ENCODE results near the gene ZNF892. TPM values are rescaled to one million over a fixed set of nuclear protein-coding genes. Genes with fewer than 3 reads are reported as not detected.
A peak's percentile ranks its signal among the peaks of the same experiment; 100 is the strongest.

Gene ZNF892
- total RNA-seq (2013), result 1.6 TPM
- under 1 TPM; 0.15 to 0.73 (median 0.23) TPM for polyA plus RNA-seq
- 0.55 and 1.8 TPM in 2 replicates for polyA minus RNA-seq
- total RNA-seq, result 0.50 to 10.1 (median 2.2) reads per million in 11 experiments

DNA sequence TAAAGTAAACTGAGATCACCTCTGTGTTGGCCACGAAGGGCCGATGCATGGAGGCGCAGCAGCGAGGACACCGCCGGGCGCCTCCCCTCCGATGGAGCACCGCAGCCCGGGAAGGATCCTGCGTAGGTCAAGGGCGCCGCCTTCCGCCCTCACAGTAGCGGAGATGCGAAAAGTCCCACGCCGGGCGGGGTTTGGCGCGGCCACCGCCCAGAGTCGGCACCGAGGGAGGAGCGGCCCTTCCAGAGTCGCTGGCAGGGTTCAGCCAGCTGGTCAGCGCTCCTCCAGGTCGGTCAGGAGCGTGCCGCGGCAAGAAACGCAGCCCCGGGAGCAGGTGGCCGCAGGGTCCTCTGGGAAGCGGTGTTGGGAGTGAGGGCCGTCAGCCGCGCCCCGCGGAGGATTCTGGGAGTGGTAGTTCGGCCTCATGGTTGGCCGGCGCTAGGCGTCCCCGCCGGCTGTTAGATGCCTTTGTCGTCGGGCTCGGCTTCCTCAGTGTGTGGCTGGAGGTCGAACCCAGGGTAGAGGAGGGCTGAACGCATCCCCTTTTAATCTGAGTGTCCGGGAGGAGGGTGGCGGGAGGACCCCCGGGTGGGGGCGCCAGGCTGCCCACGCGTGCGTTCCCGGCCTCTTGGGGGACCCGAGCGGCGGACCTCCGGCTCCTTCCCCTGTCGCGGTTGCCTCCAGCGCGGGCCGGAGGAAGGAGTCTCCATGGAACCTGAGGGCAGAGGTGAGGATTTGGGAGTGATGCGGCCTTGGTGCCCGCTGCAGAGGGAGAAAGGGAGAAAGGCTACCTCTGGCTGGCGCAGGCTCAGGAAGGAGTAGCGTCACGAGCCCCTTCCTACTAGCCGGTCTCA is at the start of gene ZNF892:
ZNF892 (plus strand) TSS at position 411 of the 851 bp plus-strand sequence; CDS start at position 706, 295 bp downstream.
- Mint-ChIP-seq H3K9me3 (peaks cover 24 to 55% (median 39%) of the 10 kb centered on the region in 7 donors), H3K4me1 (peaks cover 15% of the 10 kb centered on the region), H3K27me3 (ENCODE audit: low read depth in 3 of 3) (peaks cover 0 to 7% (median 1%) of the 10 kb centered on the region in 3 donors), H3K4me3 (peak within 1 kb of the TSS; percentile 85 to 92), H3K36me3 (peaks cover 15 to 17% of the 10 kb centered on the region in 2 donors), H3K27ac (peak within 1 kb of the TSS; percentile 29 to 89 (median 81))
- Histone ChIP-seq H3K9me3 (replicated peaks in 1 of 2; ENCODE audit: control insufficient read depth in 1 of 2, insufficient read depth in 1 of 2, low read length in 2 of 2) (peaks cover 17 to 22% of the 10 kb centered on the region in 2 donors), H4K20me1 (ENCODE audit: insufficient read depth, low read length) (no peaks in the 10 kb centered on the region), H3K27ac (ENCODE audit: low read depth in 1 of 2, low read length in 2 of 2) (peak within 1 kb of the TSS; percentile 72 to 78), H2AFZ (ENCODE audit: insufficient read depth, low read depth, low read length, poor library complexity, severe bottlenecking) (peak within 1 kb of the TSS; percentile 97), H3K9ac (ENCODE audit: insufficient read depth, low read length, poor library complexity, severe bottlenecking) (peak within 1 kb of the TSS; percentile 73), H3K4me2 (replicated peaks; ENCODE audit: extremely low read depth, low read length, poor library complexity, severe bottlenecking) (peak within 1 kb of the TSS; percentile 89), H3K36me3 (replicated peaks in 1 of 2; ENCODE audit: control insufficient read depth in 1 of 2, insufficient read depth in 2 of 2, low read length in 2 of 2) (peaks cover 2 to 27% of the 10 kb centered on the region in 2 donors), H3K27me3 (ENCODE audit: control insufficient read depth in 2 of 2, insufficient read depth in 2 of 2, low read length in 2 of 2) (no peaks in the 10 kb centered on the region), H3K4me3 (replicated peaks in 1 of 3; ENCODE audit: low read depth in 2 of 3, low read length in 3 of 3) (peak within 1 kb of the TSS; percentile 61 to 84 (median 82)), H3K4me1 (ENCODE audit: control insufficient read depth in 1 of 2, insufficient read depth in 2 of 2, low read length in 2 of 2) (peaks cover 12 to 18% of the 10 kb centered on the region in 2 donors), H3K79me2 (ENCODE audit: insufficient read depth, low read length) (no peaks in the 10 kb centered on the region)
- WGBS (ENCODE audit: insufficient coverage), result 0% methylated on average over 66 of the region's 74 CpGs
- intact Hi-C loops (cut with micrococcal nuclease), result loop anchor here (5.0 kb wide), 1 partner anchor 40 kb away; the partner anchor contains the start of gene ZNF2 (in 2 of the 2)
- peak; percentile 60 to 74 (median 61) for DNase-seq
- TF ChIP-seq, protein P1, sequence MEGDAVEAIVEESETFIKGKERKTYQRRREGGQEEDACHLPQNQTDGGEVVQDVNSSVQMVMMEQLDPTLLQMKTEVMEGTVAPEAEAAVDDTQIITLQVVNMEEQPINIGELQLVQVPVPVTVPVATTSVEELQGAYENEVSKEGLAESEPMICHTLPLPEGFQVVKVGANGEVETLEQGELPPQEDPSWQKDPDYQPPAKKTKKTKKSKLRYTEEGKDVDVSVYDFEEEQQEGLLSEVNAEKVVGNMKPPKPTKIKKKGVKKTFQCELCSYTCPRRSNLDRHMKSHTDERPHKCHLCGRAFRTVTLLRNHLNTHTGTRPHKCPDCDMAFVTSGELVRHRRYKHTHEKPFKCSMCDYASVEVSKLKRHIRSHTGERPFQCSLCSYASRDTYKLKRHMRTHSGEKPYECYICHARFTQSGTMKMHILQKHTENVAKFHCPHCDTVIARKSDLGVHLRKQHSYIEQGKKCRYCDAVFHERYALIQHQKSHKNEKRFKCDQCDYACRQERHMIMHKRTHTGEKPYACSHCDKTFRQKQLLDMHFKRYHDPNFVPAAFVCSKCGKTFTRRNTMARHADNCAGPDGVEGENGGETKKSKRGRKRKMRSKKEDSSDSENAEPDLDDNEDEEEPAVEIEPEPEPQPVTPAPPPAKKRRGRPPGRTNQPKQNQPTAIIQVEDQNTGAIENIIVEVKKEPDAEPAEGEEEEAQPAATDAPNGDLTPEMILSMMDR (IDR thresholded peaks at IDR 0.05), result peak; percentile 36

DNA sequence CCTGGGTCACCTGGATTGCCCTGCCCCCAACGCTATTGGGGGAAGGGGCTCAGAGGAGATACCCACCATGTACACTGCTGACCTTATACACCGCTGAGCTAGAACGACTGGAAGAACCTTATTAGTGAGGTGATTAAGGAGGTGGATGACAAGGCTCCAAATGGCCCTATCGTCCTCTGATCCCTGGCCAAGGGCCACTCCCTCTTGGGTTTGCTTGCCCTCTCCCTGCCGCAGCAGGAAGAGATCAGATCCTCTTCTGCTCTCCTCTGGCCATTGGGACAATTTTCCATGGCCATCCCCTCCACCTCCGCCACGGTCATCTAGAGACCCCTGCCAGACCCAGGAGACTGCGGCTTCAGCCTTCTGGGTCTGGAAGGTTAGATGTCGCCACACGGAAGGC is 48.9 kb upstream of the ZNF892 start:
- TF ChIP-seq, protein P1 (IDR thresholded peaks at IDR 0.05), result no peak
- no peak overlapping the region for H3K27ac Mint-ChIP-seq
- Histone ChIP-seq H3K27me3 (ENCODE audit: control insufficient read depth in 2 of 2, insufficient read depth in 2 of 2, low read length in 2 of 2) (no peaks in the 10 kb centered on the region), H3K4me1 (ENCODE audit: control insufficient read depth in 1 of 2, insufficient read depth in 2 of 2, low read length in 2 of 2) (peaks cover 16% of the 10 kb centered on the region in 2 donors), H3K79me2 (ENCODE audit: insufficient read depth, low read length) (no peaks in the 10 kb centered on the region), H4K20me1 (ENCODE audit: insufficient read depth, low read length) (no peaks in the 10 kb centered on the region), H3K4me3 (replicated peaks in 1 of 3; ENCODE audit: low read depth in 2 of 3, low read length in 3 of 3) (peak overlapping the region; percentile 68 to 87 (median 87)), H3K27ac (ENCODE audit: low read depth in 1 of 2, low read length in 2 of 2) (no peak overlapping the region), H3K9me3 (replicated peaks in 1 of 2; ENCODE audit: control insufficient read depth in 1 of 2, insufficient read depth in 1 of 2, low read length in 2 of 2) (peaks cover 32 to 34% of the 10 kb centered on the region in 2 donors), H3K4me2 (replicated peaks; ENCODE audit: extremely low read depth, low read length, poor library complexity, severe bottlenecking) (peak overlapping the region; percentile 97), H2AFZ (ENCODE audit: insufficient read depth, low read depth, low read length, poor library complexity, severe bottlenecking) (peak overlapping the region; percentile 92), H3K9ac (ENCODE audit: insufficient read depth, low read length, poor library complexity, severe bottlenecking) (peak overlapping the region; percentile 78), H3K36me3 (replicated peaks in 1 of 2; ENCODE audit: control insufficient read depth in 1 of 2, insufficient read depth in 2 of 2, low read length in 2 of 2) (peaks cover 3 to 37% of the 10 kb centered on the region in 2 donors)
- H3K27me3 Mint-ChIP-seq (ENCODE audit: low read depth in 3 of 3), result peaks cover 1 to 11% (median 4%) of the 10 kb centered on the region in 3 donors
- peaks cover 27 to 29% of the 10 kb centered on the region in 2 donors for H3K36me3 Mint-ChIP-seq
- DNase-seq, result no peak
- peaks cover 15 to 33% (median 22%) of the 10 kb centered on the region in 7 donors for H3K9me3 Mint-ChIP-seq
- H3K4me3 Mint-ChIP-seq, result peak overlapping the region; percentile 90 to 92
- 71% methylated on average over 6 of the region's 10 CpGs for WGBS (ENCODE audit: insufficient coverage)
- peaks cover 15% of the 10 kb centered on the region for H3K4me1 Mint-ChIP-seq
- intact Hi-C loops (cut with micrococcal nuclease), result no loop called here

Measured in CD14-positive monocyte (primary cell).